EH (cell line): Measurements from ENCODE around the gene ANKRD26.

Experiments used
- DNase-seq: peaks from one replicate; pipeline ENCODE4 v3.0.0-alpha.2; 2015; ENCODE audit warnings: low read depth

The ANKRD26 gene

GRCh38 chr10:27020243-27020642 is 80.1 kb downstream of the ANKRD26 start:
- peak; percentile 2 for DNase-seq

- no peak for DNase-seq
Observed at GRCh38 chr10:27019827-27020226, 80.5 kb downstream of the ANKRD26 start.

GRCh38 chr10:26997610-26998009 is 102.7 kb downstream of the ANKRD26 start:
- DNase-seq, result no peak

- no peak for DNase-seq
Observed at GRCh38 chr10:26994743-26995142, 105.6 kb downstream of the ANKRD26 start.

- DNase-seq, result no peak
Observed at GRCh38 chr10:26987851-26988250, 112.4 kb downstream of the ANKRD26 start.

GRCh38 chr10:26983156-26983555 is 117.1 kb downstream of the ANKRD26 start:
- no peak for DNase-seq

GRCh38 chr10:26982058-26982457 is 118.2 kb downstream of the ANKRD26 start:
- no peak for DNase-seq

- no peak for DNase-seq
Observed at GRCh38 chr10:26981232-26981824, 119.0 kb downstream of the ANKRD26 start.

GRCh38 chr10:26978519-26978918 is 121.8 kb downstream of the ANKRD26 start:
- no peak for DNase-seq

GRCh38 chr10:26977635-26978034 is 122.7 kb downstream of the ANKRD26 start:
- no peak for DNase-seq

- no peak for DNase-seq
Observed at GRCh38 chr10:26970667-26971066, 129.6 kb downstream of the ANKRD26 start.

GRCh38 chr10:26969145-26969926 is 131.0 kb downstream of the ANKRD26 start:
- DNase-seq, result no peak

- no peak for DNase-seq
Observed at GRCh38 chr10:26962835-26963234, 137.5 kb downstream of the ANKRD26 start.

- DNase-seq, result peak; percentile 7
Observed at GRCh38 chr10:26960308-26960707, 140.0 kb downstream of the ANKRD26 start.

GRCh38 chr10:26959841-26960240 is 140.5 kb downstream of the ANKRD26 start:
- no peak for DNase-seq
